BLaER1 (cell line): ENCODE data around the gene TMEM141.
"Not testable (repeated sequence)": the region's sequence is repeated elsewhere in the genome, so short reads cannot be mapped to it uniquely, and the experiment has no call there.

Experiments
- H3K27ac ChIP-seq: shearing (Covaris generic); formaldehyde crosslinking; 2 replicates; pipeline ENCODE4 v1.8.1; 2022
- H3K27me3 ChIP-seq: shearing (Covaris generic); formaldehyde crosslinking; 2 replicates; pipeline ENCODE4 v1.8.1; 2022
- H3K36me3 ChIP-seq: shearing (Covaris generic); formaldehyde crosslinking; 2 replicates; pipeline ENCODE4 v1.8.1; 2022
- H3K4me1 ChIP-seq: shearing (Covaris generic); formaldehyde crosslinking; 2 replicates; pipeline ENCODE4 v1.8.1; 2022
- H3K4me2 ChIP-seq: shearing (Covaris generic); formaldehyde crosslinking; 2 replicates; pipeline ENCODE4 v1.8.1; 2022
- H3K4me3 ChIP-seq: shearing (Covaris generic); formaldehyde crosslinking; 2 replicates; pipeline ENCODE4 v1.8.1; 2022
- H3K9ac ChIP-seq: shearing (Covaris generic); formaldehyde crosslinking; 2 replicates; pipeline ENCODE4 v1.8.1; 2022
- H3K9me3 ChIP-seq: shearing (Covaris generic); formaldehyde crosslinking; 2 replicates; pipeline ENCODE4 v1.8.1; 2022
- H4K20me1 ChIP-seq: shearing (Covaris generic); formaldehyde crosslinking; 2 replicates; pipeline ENCODE4 v1.8.1; 2022
- Cebpa-rat ChIP-seq: shearing (Covaris generic); IDR thresholded peaks from 2 replicates; pipeline ENCODE4 v1.8.1; 2022

Gene TMEM141

GRCh38 chr9:136754626-136755301, 36.4 kb upstream of the TMEM141 start:
- Histone ChIP-seq H3K4me3 (no peak overlapping the region; the same call in 1 of the 2 replicates), H3K9me3 (peaks cover 40% of the 10 kb centered on the region), H3K9ac (peak overlapping the region; percentile 55; the same call in 1 of the 2 replicates), H3K4me2 (peak overlapping the region; percentile 80), H3K36me3 (no peaks in the 10 kb centered on the region), H3K27ac (peak overlapping the region; percentile 66), H3K4me1 (peaks cover 74% of the 10 kb centered on the region), H4K20me1 (no peaks in the 10 kb centered on the region), H3K27me3 (no peaks in the 10 kb centered on the region)
- TF ChIP-seq Cebpa-rat = no peak

- peak overlapping the region; percentile 66; the same call in 1 of the 2 replicates for H3K27ac ChIP-seq
- not testable (repeated sequence) for H3K4me3 ChIP-seq, H3K27me3 ChIP-seq, H3K36me3 ChIP-seq, H4K20me1 ChIP-seq
- peak overlapping the region; percentile 80 for H3K4me2 ChIP-seq
- peak overlapping the region; percentile 55; the same call in 1 of the 2 replicates for H3K9ac ChIP-seq
- H3K4me1 ChIP-seq = peaks cover 75% of the 10 kb centered on the region
- peaks cover 38% of the 10 kb centered on the region for H3K9me3 ChIP-seq
Observed at GRCh38 chr9:136755302-136756133, 35.6 kb upstream of the TMEM141 start.

- no peak for TF ChIP-seq Cebpa-rat
- H3K36me3 ChIP-seq = no peaks in the 10 kb centered on the region
- no peaks in the 10 kb centered on the region for H4K20me1 ChIP-seq
- H3K9ac ChIP-seq = no peak overlapping the region
- peaks cover 80% of the 10 kb centered on the region for H3K4me1 ChIP-seq
- H3K27me3 ChIP-seq = no peaks in the 10 kb centered on the region
- no peak overlapping the region for H3K4me3 ChIP-seq
- H3K4me2 ChIP-seq = peak overlapping the region; percentile 77; the same call in 1 of the 2 replicates
- H3K27ac ChIP-seq = no peak overlapping the region
- H3K9me3 ChIP-seq = peaks cover 32% of the 10 kb centered on the region
Observed at GRCh38 chr9:136756134-136756438, 35.1 kb upstream of the TMEM141 start.

GRCh38 chr9:136756836-136757235, 34.3 kb upstream of the TMEM141 start:
- peaks cover 25% of the 10 kb centered on the region for H3K9me3 ChIP-seq
- peaks cover 87% of the 10 kb centered on the region for H3K4me1 ChIP-seq
- H3K27me3 ChIP-seq = no peaks in the 10 kb centered on the region
- H3K36me3 ChIP-seq = no peaks in the 10 kb centered on the region
- H3K27ac ChIP-seq = peak overlapping the region; percentile 87
- H3K9ac ChIP-seq = peak overlapping the region; percentile 68
- H3K4me3 ChIP-seq = peak overlapping the region; percentile 54; the same call in 1 of the 2 replicates
- TF ChIP-seq Cebpa-rat = no peak
- peak overlapping the region; percentile 77 for H3K4me2 ChIP-seq
- H4K20me1 ChIP-seq = no peaks in the 10 kb centered on the region

- Histone ChIP-seq H3K27ac (peak overlapping the region; percentile 87), H3K4me2 (peak overlapping the region; percentile 77), H4K20me1 (no peaks in the 10 kb centered on the region), H3K9ac (peak overlapping the region; percentile 68), H3K36me3 (no peaks in the 10 kb centered on the region), H3K27me3 (no peaks in the 10 kb centered on the region), H3K9me3 (peaks cover 20% of the 10 kb centered on the region), H3K4me1 (peaks cover 92% of the 10 kb centered on the region), H3K4me3 (peak overlapping the region; percentile 54)
- TF ChIP-seq Cebpa-rat = no peak
Observed at GRCh38 chr9:136757328-136757727, 33.8 kb upstream of the TMEM141 start.

- no peaks in the 10 kb centered on the region for H3K27me3 ChIP-seq
- H3K4me1 ChIP-seq = peaks cover 96% of the 10 kb centered on the region
- TF ChIP-seq Cebpa-rat = no peak
- H4K20me1 ChIP-seq = no peaks in the 10 kb centered on the region
- H3K27ac ChIP-seq = peak overlapping the region; percentile 87
- H3K9me3 ChIP-seq = peaks cover 17% of the 10 kb centered on the region
- peak overlapping the region; percentile 77 for H3K4me2 ChIP-seq
- H3K4me3 ChIP-seq = peak overlapping the region; percentile 54
- H3K36me3 ChIP-seq = no peaks in the 10 kb centered on the region
- peak overlapping the region; percentile 68 for H3K9ac ChIP-seq
Observed at GRCh38 chr9:136757751-136758140, 33.4 kb upstream of the TMEM141 start.

GRCh38 chr9:136759001-136759400, 32.1 kb upstream of the TMEM141 start:
- H4K20me1 ChIP-seq = no peaks in the 10 kb centered on the region
- H3K36me3 ChIP-seq = no peaks in the 10 kb centered on the region
- no peak for TF ChIP-seq Cebpa-rat
- peaks cover 10% of the 10 kb centered on the region for H3K9me3 ChIP-seq
- H3K27ac ChIP-seq = peak overlapping the region; percentile 87
- H3K27me3 ChIP-seq = no peaks in the 10 kb centered on the region
- no peak overlapping the region; the same call in 1 of the 2 replicates for H3K4me3 ChIP-seq
- H3K4me2 ChIP-seq = peak overlapping the region; percentile 77
- H3K4me1 ChIP-seq = peaks cover 95% of the 10 kb centered on the region
- H3K9ac ChIP-seq = peak overlapping the region; percentile 63; the same call in 1 of the 2 replicates

- Histone ChIP-seq H3K9me3 (peaks cover 10% of the 10 kb centered on the region), H3K4me1 (peaks cover 95% of the 10 kb centered on the region), H3K4me3 (peak overlapping the region; percentile 54), H3K27me3 (no peaks in the 10 kb centered on the region), H3K9ac (peak overlapping the region; percentile 75), H3K27ac (peak overlapping the region; percentile 87), H3K36me3 (no peaks in the 10 kb centered on the region), H3K4me2 (peak overlapping the region; percentile 77), H4K20me1 (no peaks in the 10 kb centered on the region)
- TF ChIP-seq Cebpa-rat = no peak
Observed at GRCh38 chr9:136759436-136760325, 31.5 kb upstream of the TMEM141 start.

- H4K20me1 ChIP-seq = no peaks in the 10 kb centered on the region
- peak overlapping the region; percentile 54 for H3K4me3 ChIP-seq
- peaks cover 95% of the 10 kb centered on the region for H3K4me1 ChIP-seq
- no peaks in the 10 kb centered on the region for H3K27me3 ChIP-seq
- H3K9ac ChIP-seq = peak overlapping the region; percentile 75
- peak overlapping the region; percentile 77 for H3K4me2 ChIP-seq
- peaks cover 10% of the 10 kb centered on the region for H3K9me3 ChIP-seq
- H3K27ac ChIP-seq = peak overlapping the region; percentile 87
- H3K36me3 ChIP-seq = no peaks in the 10 kb centered on the region
- no peak for TF ChIP-seq Cebpa-rat
Observed at GRCh38 chr9:136760424-136760823, 30.7 kb upstream of the TMEM141 start.

GRCh38 chr9:136760834-136761544, 30.2 kb upstream of the TMEM141 start:
- Histone ChIP-seq H3K4me2 (peak overlapping the region; percentile 77), H3K9ac (peak overlapping the region; percentile 75), H3K27ac (peak overlapping the region; percentile 87), H3K4me3 (peak overlapping the region; percentile 54; the same call in 1 of the 2 replicates), H3K4me1 (peaks cover 97% of the 10 kb centered on the region)
- H3K9me3 ChIP-seq, H3K36me3 ChIP-seq, H3K27me3 ChIP-seq, H4K20me1 ChIP-seq: not testable (repeated sequence)
